Sigmoid colon (tissue), 7 donors: ENCODE measurements around the gene ASMTL. TPM values are rescaled to one million over a fixed set of nuclear protein-coding genes. Genes with fewer than 3 reads are reported as not detected.
A peak's percentile ranks its signal among the peaks of the same experiment; 100 is the strongest.
"Not testable (repeated sequence)": the region's sequence is repeated elsewhere in the genome, so short reads cannot be mapped to it uniquely, and the experiment has no call there.

Experiments
- DNase-seq: peaks from one replicate; pipeline ENCODE4 v3.0.0-alpha.2; 2019
- H3K27ac ChIP-seq, 4 donors: fragments of 200-600 bp; sonication (generic); one replicate each; pipeline ENCODE4 v1.5.1; 2016 to 2019; ENCODE audit warnings: mild to moderate bottlenecking in 1 of 4
- H3K27me3 ChIP-seq, 3 donors: fragments of 200-600 bp; sonication (generic); one replicate each; pipeline ENCODE4 v1.5.1; 2019; ENCODE audit warnings: mild to moderate bottlenecking in 1 of 3
- H3K36me3 ChIP-seq, 4 donors: fragments of 200-600 bp; sonication (generic); one replicate each; pipeline ENCODE4 v1.5.1; 2016 to 2019
- H3K4me1 ChIP-seq, 4 donors: fragments of 200-600 bp; sonication (generic); one replicate each; pipeline ENCODE4 v1.5.1; 2017 to 2019
- H3K4me3 ChIP-seq, 4 donors: fragments of 200-600 bp; sonication (generic); one replicate each; pipeline ENCODE4 v1.5.1; 2017 to 2019; ENCODE audit warnings: mild to moderate bottlenecking in 2 of 4, moderate library complexity in 1 of 4
- H3K9me3 ChIP-seq, 4 donors: fragments of 200-600 bp in 3 of 4; sonication (generic) in 3 of 4; one replicate each; pipeline versions ENCODE4 v1.5.1 to v1.6.1; 2013 to 2019
- EP300 ChIP-seq, 4 donors: sonication (generic); formaldehyde crosslinking; IDR thresholded peaks; one replicate each; pipeline ENCODE4 v1.6.1; 2017; ENCODE audit warnings: antibody characterized with exemption in 4 of 4
- POLR2A ChIP-seq, 2 donors: fragments of 450-650 bp; IDR thresholded peaks; one replicate each; pipeline ENCODE4 v1.6.1; 2016; ENCODE audit warnings: antibody characterized with exemption in 2 of 2, mild to moderate bottlenecking in 2 of 2, moderate library complexity in 2 of 2
- POLR2AphosphoS5 ChIP-seq, 4 donors: sonication (generic); formaldehyde crosslinking; IDR thresholded peaks; one replicate each; pipeline ENCODE4 v1.6.1; 2017; ENCODE audit warnings: antibody characterized with exemption in 4 of 4
- WGBS, 2 donors: extraction: QIAGEN DNeasy Blood & Tissue Kit; methylation state at CpG; one replicate each; pipeline ENCODE4 v1.1.7; 2013; 5-methylcytosine and 5-hydroxymethylcytosine counted together
- intact Hi-C: fragments of 100-400 bp; cut with DNase I; formaldehyde crosslinking; loops from one replicate; pipeline ENCODE4 v1.15.1; 2023
- polyA plus RNA-seq, 3 donors: library from polyadenylated mRNA; stranded (reverse); fragments of 200-250 nt; gene quantifications; one replicate each; pipeline ENCODE4 v1.2.3, GENCODE V29; 2013
- total RNA-seq, 4 donors: library from RNA; depleted of rRNA; stranded (reverse); fragments of >200 nt; gene quantifications; one replicate each; pipeline ENCODE4 v1.1.0, GENCODE V29; 2016
- TF ChIP-seq, protein P1 (sequence below), 4 experiments: fragments of 450-650 bp in 3 of 4; fragments of 200-600 bp in 1 of 4; IDR thresholded peaks; one replicate each; pipeline ENCODE4 v1.5.1; 2016 to 2019; ENCODE audit warnings: antibody characterized with exemption in 4 of 4, mild to moderate bottlenecking in 3 of 4, moderate library complexity in 2 of 4
- donor health status: healthy with polysubstance abuse.
- donor health status: Bipolar disorder and iron deficiency.
- donor health status: healthy.

Gene ASMTL
- total and polyA plus RNA-seq, 7 donors: 11.8 to 30.6 (median 24.0) TPM

DNA sequence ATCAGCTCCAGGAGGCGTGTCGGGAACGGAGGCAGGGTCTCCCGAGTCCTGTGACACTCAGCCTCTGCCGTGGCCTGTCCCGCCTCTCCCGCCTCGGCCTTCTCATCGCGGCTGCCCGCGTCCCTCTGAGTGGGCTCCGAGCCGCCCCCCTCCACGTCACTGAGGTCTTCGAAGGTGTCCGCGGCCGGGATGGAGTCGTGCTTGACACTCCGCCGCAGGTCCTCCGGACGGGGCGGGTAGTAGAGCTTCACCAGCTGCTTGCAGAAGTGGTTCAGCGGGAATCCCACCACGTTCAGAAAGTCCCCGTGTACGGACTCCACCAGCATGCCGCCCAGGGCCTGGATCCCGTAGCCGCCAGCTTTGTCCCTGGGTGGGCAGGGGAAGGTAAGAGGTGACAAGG is 25.0 kb downstream of the ASMTL start:
- 96 to 97% methylated on average over 32 of the region's 32 CpGs for WGBS, 2 donors
- peaks cover 0 to 1% (median under 1%) of the 10 kb centered on the region in 4 donors for H3K9me3 ChIP-seq
- no peaks in the 10 kb centered on the region for H3K27me3 ChIP-seq
- TF ChIP-seq POLR2AphosphoS5 (IDR thresholded peaks at IDR 0.05) (no peak), EP300 (IDR thresholded peaks at IDR 0.05) (no peak), POLR2A (IDR thresholded peaks at IDR 0.05) (no peak)
- TF ChIP-seq, protein P1, sequence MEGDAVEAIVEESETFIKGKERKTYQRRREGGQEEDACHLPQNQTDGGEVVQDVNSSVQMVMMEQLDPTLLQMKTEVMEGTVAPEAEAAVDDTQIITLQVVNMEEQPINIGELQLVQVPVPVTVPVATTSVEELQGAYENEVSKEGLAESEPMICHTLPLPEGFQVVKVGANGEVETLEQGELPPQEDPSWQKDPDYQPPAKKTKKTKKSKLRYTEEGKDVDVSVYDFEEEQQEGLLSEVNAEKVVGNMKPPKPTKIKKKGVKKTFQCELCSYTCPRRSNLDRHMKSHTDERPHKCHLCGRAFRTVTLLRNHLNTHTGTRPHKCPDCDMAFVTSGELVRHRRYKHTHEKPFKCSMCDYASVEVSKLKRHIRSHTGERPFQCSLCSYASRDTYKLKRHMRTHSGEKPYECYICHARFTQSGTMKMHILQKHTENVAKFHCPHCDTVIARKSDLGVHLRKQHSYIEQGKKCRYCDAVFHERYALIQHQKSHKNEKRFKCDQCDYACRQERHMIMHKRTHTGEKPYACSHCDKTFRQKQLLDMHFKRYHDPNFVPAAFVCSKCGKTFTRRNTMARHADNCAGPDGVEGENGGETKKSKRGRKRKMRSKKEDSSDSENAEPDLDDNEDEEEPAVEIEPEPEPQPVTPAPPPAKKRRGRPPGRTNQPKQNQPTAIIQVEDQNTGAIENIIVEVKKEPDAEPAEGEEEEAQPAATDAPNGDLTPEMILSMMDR (IDR thresholded peaks at IDR 0.05): no peak
- DNase-seq: peak; percentile 53
- H3K36me3 ChIP-seq: peaks cover 11 to 42% (median 24%) of the 10 kb centered on the region in 4 donors
- H3K4me3 ChIP-seq: no peak overlapping the region
- no peak overlapping the region for H3K27ac ChIP-seq
- intact Hi-C loops: no loop called here
- no peaks in the 10 kb centered on the region for H3K4me1 ChIP-seq

DNA sequence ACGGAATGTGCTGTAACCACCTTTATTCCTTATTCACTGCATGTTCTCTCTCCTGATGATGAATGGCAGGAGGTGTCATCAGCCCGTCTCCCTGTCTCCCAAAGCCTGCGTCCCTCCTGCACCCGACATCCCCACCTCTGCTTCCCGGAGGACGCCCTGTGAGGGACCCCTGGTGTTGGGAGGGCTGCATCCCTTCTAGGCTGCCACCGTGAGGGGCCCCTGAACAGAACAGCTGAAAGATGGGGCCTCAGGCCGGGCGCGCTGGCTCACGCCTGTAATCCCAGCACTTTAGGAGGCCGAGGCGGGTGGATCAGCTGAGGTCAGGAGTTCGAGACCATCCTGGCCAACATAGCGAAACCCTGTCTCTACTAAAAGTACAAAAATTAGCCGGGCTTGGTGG is 26.4 kb downstream of the ASMTL start:
- 92 to 93% methylated on average over 16 of the region's 16 CpGs for WGBS, 2 donors
- H3K4me3 ChIP-seq, H3K9me3 ChIP-seq, H3K27me3 ChIP-seq, intact Hi-C loops, H3K4me1 ChIP-seq, H3K27ac ChIP-seq: not testable (repeated sequence)
- H3K36me3 ChIP-seq: peaks cover 11 to 49% (median 26%) of the 10 kb centered on the region in 4 donors
- peak; percentile 44 for DNase-seq

DNA sequence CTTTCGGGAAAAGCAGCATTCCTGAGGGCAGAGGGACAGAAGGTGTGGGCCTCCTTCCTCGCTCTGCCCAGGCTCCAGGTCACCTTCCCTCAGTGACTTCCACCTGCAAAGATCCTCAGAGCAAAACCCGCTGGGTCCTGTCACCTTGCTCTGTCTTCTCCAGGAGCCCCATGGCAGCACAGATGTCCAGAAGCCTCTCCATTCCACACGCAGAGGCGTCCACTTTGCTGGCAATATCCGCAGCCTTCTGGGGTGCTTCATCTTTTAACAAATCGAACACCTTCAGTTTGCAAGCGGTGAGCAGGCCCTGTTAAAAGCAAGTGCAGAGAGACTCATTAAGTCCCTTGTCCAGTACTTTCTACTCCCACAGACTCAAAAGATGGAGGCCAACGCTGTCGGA is 27.3 kb downstream of the ASMTL start:
- H3K36me3 ChIP-seq: peaks cover 11 to 58% (median 27%) of the 10 kb centered on the region in 4 donors
- H3K27ac ChIP-seq: no peak overlapping the region
- intact Hi-C loops: no loop called here
- no peaks in the 10 kb centered on the region for H3K4me1 ChIP-seq
- no peaks in the 10 kb centered on the region for H3K27me3 ChIP-seq
- H3K4me3 ChIP-seq: no peak overlapping the region
- H3K9me3 ChIP-seq: peaks cover 0 to 6% (median 5%) of the 10 kb centered on the region in 4 donors
- 87 to 88% methylated on average over 10 of the region's 10 CpGs for WGBS, 2 donors
- no peak for TF ChIP-seq POLR2AphosphoS5 (IDR thresholded peaks at IDR 0.05)
- TF ChIP-seq POLR2A (IDR thresholded peaks at IDR 0.05): no peak
- TF ChIP-seq, protein P1 (IDR thresholded peaks at IDR 0.05): no peak
- TF ChIP-seq EP300 (IDR thresholded peaks at IDR 0.05): no peak
- DNase-seq: peak; percentile 28

DNA sequence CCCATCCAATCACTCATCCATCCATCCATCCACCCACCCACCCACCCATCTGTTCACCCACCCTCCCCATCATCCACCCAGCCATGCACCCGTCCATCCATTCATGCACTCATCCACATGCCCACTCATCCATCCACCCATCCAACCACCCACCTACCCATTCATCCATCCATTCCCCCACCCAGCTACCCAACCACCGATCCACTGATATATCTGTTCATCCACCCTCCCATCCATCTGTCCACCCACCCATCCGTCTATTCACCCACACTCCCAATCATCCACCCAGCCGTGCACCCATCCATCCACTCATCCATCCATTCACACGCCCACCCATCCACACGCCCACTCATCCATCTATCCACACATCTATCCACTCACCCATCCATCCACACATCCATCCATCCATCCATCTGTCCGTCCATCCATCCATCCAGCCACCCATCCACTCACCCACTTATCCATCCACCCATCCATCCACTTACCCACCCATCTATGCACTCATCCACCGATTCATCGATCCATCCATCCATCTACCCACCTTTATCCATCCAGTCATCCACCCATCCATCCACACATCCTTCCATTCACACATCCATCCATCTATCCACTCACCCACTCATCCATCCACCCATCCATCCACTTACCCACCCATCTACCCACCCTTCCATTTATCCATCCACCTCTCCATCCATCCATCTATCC is 28.4 kb downstream of the ASMTL start:
- peaks cover 0 to 6% (median 5%) of the 10 kb centered on the region in 4 donors for H3K9me3 ChIP-seq
- DNase-seq: peak; percentile 15
- H3K4me3 ChIP-seq: no peak overlapping the region
- TF ChIP-seq EP300 (IDR thresholded peaks at IDR 0.05) (no peak), POLR2AphosphoS5 (IDR thresholded peaks at IDR 0.05) (no peak), POLR2A (IDR thresholded peaks at IDR 0.05) (no peak)
- TF ChIP-seq, protein P1 (IDR thresholded peaks at IDR 0.05): no peak
- H3K27ac ChIP-seq: no peak overlapping the region
- no peaks in the 10 kb centered on the region for H3K27me3 ChIP-seq
- no peaks in the 10 kb centered on the region for H3K4me1 ChIP-seq
- intact Hi-C loops: no loop called here
- peaks cover 11 to 63% (median 27%) of the 10 kb centered on the region in 4 donors for H3K36me3 ChIP-seq
- 84 to 87% methylated on average over 9 of the region's 9 CpGs for WGBS, 2 donors

DNA sequence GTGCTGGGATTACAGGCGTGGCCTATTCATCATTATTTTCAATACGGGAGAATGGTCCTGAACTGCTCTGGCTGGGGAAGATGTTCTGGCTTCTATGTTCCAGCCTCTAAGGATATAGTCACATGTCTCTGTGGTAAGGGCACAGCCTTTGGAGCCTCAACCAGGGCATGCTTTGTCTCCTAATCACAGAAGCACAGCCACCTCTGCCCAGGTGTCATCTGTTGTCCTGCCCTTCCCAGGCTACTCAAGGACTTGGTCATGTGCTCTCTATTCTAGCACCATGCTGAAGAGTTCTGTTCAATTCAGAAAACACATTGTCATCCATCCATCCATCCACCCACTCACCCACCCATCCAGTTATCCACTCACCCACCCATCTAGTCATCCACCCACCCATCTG is 29.5 kb downstream of the ASMTL start:
- no peaks in the 10 kb centered on the region for H3K27me3 ChIP-seq
- H3K27ac ChIP-seq: no peak overlapping the region
- peaks cover 0 to 7% (median 6%) of the 10 kb centered on the region in 4 donors for H3K9me3 ChIP-seq
- intact Hi-C loops: no loop called here
- TF ChIP-seq POLR2A (IDR thresholded peaks at IDR 0.05) (no peak), POLR2AphosphoS5 (IDR thresholded peaks at IDR 0.05) (no peak)
- H3K4me1 ChIP-seq: no peaks in the 10 kb centered on the region
- peak; percentile 32 for DNase-seq
- H3K36me3 ChIP-seq: peaks cover 19 to 74% (median 31%) of the 10 kb centered on the region in 4 donors
- 75 to 77% methylated on average over 2 of the region's 2 CpGs for WGBS, 2 donors
- no peak overlapping the region for H3K4me3 ChIP-seq

DNA sequence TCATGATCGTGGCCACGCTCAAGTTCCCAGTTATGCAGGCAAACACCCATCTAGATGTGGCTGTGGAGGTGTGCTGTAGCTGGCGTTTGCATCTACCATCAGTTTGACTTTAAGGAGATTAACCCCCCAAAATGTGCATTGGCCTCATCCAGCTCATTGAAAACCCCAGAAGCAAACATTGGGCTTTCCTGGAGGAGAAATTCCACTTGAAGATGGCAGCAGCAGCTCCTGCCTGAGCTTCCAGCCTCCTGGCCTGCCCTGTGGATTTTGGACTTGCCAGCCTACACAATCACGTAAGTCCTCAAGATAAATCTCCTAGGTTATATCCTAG is 30.6 kb downstream of the ASMTL start:
- H3K9me3 ChIP-seq: peaks cover 0 to 8% (median 6%) of the 10 kb centered on the region in 4 donors
- no peaks in the 10 kb centered on the region for H3K4me1 ChIP-seq
- peaks cover 17 to 71% (median 27%) of the 10 kb centered on the region in 4 donors for H3K36me3 ChIP-seq
- TF ChIP-seq EP300 (IDR thresholded peaks at IDR 0.05) (no peak), POLR2AphosphoS5 (IDR thresholded peaks at IDR 0.05) (no peak), POLR2A (IDR thresholded peaks at IDR 0.05) (no peak)
- no peaks in the 10 kb centered on the region for H3K27me3 ChIP-seq
- 96 to 98% methylated on average over 4 of the region's 4 CpGs for WGBS, 2 donors
- H3K27ac ChIP-seq: no peak overlapping the region
- intact Hi-C loops: no loop called here
- H3K4me3 ChIP-seq: no peak overlapping the region
- DNase-seq: peak; percentile 18
